Left lung (tissue), 10 donors: ENCODE measurements around the gene INPP4B. TPM values are rescaled to one million over a fixed set of nuclear protein-coding genes. Genes with fewer than 3 reads are reported as not detected.

Source experiments
- ATAC-seq: fragments of 200-7000 bp; cut with Tn5 transposase; one replicate; pipeline ENCODE4 v1.9.1; 2020; ENCODE audit warnings: moderate library complexity
- DNase-seq, 4 donors: peaks; one replicate each; pipeline ENCODE4 v3.0.0-alpha.2; 2013 to 2020
- H3K27ac ChIP-seq, 2 donors: fragments of 200-600 bp; sonication (generic) in 1 of 2; one replicate each; pipeline versions ENCODE4 v1.5.0 to v1.8.0; 2020 to 2021
- H3K27me3 ChIP-seq, 2 donors: fragments of 200-600 bp; sonication (generic) in 1 of 2; one replicate each; pipeline versions ENCODE4 v1.5.0 to v1.8.0; 2020 to 2021
- H3K36me3 ChIP-seq, 2 donors: fragments of 200-600 bp; sonication (generic) in 1 of 2; one replicate each; pipeline versions ENCODE4 v1.5.0 to v1.8.0; 2020 to 2021
- H3K4me1 ChIP-seq, 2 donors: fragments of 200-600 bp; one replicate each; pipeline ENCODE4 v1.8.0; 2021
- H3K4me3 ChIP-seq, 2 donors: fragments of 200-600 bp; sonication (generic) in 1 of 2; one replicate each; pipeline versions ENCODE4 v1.5.0 to v1.8.0; 2020 to 2021; ENCODE audit warnings: mild to moderate bottlenecking in 1 of 2
- H3K9me3 ChIP-seq, 2 donors: fragments of 200-600 bp; sonication (generic) in 1 of 2; one replicate each; pipeline versions ENCODE4 v1.5.0 to v1.8.0; 2020 to 2021
- intact Hi-C, 2 donors: fragments of 100-400 bp; cut with DNase I; formaldehyde crosslinking; loops; one replicate each; pipeline versions ENCODE4 v1.11.2 to v1.14.2; 2022
- polyA plus RNA-seq, 6 donors: library from polyadenylated mRNA; unstranded; fragments of 120-200 nt; gene quantifications; one replicate each; pipeline ENCODE4 v1.2.1, GENCODE V29; 2013; ENCODE audit not compliant: insufficient read length in 6 of 6
- total RNA-seq, 2 donors: library from RNA; stranded (reverse); fragmentation: NEBNext Ultra II Directional; extraction: Animal tissue kit (Norgen Biotek cat#: 25700); gene quantifications; one replicate each; pipeline ENCODE4 v1.2.1, GENCODE V29; 2021
- TF ChIP-seq, protein P1 (sequence below), 2 donors: fragments of 200-600 bp; sonication (generic) in 1 of 2; IDR thresholded peaks; one replicate each; pipeline versions ENCODE4 v1.5.0 to v1.8.0; 2021; ENCODE audit warnings: antibody characterized with exemption in 2 of 2
- donor health status: DM: no; HTN: yes; CAD: no.
- donor health status: DM: no; HTN: no; CAD: no.

The INPP4B gene
- total and polyA plus RNA-seq, 8 donors: 7.3 to 15.1 (median 11.6) TPM

DNA sequence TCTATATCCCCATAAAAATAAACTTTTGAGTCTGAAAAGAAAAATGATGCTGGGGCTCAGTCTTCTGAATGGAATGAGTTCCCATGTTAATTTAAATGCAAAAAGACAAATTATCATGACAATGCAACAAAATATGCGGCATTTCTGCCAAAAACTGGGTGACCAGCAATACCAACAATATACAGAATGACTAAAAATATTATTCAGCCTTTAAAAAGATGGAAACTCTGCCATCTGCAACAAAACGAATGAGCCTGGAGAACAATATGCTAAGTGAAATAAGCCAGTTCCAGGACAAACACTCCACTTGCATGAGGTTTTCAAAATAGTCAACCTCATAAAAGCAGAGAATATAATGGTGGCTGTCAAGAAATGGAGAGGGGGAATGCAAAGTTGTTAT is 651.2 kb downstream of the INPP4B start:
- H3K4me1 ChIP-seq: no peaks in the 10 kb centered on the region
- H3K27me3 ChIP-seq: no peaks in the 10 kb centered on the region
- H3K36me3 ChIP-seq: no peaks in the 10 kb centered on the region
- TF ChIP-seq, protein P1, sequence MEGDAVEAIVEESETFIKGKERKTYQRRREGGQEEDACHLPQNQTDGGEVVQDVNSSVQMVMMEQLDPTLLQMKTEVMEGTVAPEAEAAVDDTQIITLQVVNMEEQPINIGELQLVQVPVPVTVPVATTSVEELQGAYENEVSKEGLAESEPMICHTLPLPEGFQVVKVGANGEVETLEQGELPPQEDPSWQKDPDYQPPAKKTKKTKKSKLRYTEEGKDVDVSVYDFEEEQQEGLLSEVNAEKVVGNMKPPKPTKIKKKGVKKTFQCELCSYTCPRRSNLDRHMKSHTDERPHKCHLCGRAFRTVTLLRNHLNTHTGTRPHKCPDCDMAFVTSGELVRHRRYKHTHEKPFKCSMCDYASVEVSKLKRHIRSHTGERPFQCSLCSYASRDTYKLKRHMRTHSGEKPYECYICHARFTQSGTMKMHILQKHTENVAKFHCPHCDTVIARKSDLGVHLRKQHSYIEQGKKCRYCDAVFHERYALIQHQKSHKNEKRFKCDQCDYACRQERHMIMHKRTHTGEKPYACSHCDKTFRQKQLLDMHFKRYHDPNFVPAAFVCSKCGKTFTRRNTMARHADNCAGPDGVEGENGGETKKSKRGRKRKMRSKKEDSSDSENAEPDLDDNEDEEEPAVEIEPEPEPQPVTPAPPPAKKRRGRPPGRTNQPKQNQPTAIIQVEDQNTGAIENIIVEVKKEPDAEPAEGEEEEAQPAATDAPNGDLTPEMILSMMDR (IDR thresholded peaks at IDR 0.05): no peak
- H3K9me3 ChIP-seq: no peaks in the 10 kb centered on the region
- intact Hi-C loops: no loop called here
- DNase-seq: no peak
- H3K27ac ChIP-seq: no peak overlapping the region
- H3K4me3 ChIP-seq: no peak overlapping the region
- no peak for ATAC-seq

DNA sequence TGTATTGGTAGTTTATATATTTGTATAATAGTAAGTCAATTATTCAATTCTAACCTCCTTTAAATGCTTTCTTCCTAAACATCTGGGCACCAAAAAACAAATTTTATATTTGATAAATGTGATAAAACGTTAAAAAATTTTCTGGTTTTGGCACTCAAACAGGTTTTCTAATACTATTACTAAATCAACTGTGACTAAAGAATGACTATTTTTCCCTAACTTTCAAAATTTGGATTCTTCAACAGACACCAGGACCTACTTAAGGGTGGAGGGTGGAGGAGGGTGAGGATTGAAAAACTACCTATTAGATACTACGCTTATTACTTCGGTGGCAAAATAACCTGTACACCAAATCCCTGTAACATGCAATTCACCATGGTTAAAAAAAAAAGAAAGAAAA is 654.2 kb downstream of the INPP4B start:
- H3K9me3 ChIP-seq: no peaks in the 10 kb centered on the region
- ATAC-seq (no peak), DNase-seq (no peak)
- H3K27ac ChIP-seq: no peak overlapping the region
- no peaks in the 10 kb centered on the region for H3K27me3 ChIP-seq
- no peaks in the 10 kb centered on the region for H3K36me3 ChIP-seq
- no peak overlapping the region for H3K4me3 ChIP-seq
- intact Hi-C loops: no loop called here
- TF ChIP-seq, protein P1 (IDR thresholded peaks at IDR 0.05): no peak
- H3K4me1 ChIP-seq: no peaks in the 10 kb centered on the region

DNA sequence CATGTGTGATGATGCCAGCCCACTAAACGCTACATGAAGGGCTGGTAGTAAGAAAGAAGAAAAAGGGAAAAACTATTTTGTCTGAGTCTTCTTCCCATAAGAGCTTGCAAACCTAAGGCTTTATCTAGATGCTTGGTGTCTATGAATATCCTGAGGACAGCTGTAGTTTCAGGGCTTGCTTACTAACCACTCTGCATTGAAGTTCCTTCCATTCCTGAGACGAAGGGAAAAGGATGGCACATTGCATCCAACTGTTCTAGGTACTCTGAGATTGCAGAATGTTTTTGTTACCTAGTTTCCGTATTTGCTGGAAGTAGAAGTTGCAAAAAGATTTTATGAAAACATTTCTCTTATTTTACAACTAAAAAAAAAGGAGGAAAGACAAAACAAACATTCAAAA is 665.1 kb downstream of the INPP4B start:
- Histone ChIP-seq H3K9me3 (no peaks in the 10 kb centered on the region), H3K36me3 (no peaks in the 10 kb centered on the region), H3K27ac (no peak overlapping the region), H3K4me1 (no peaks in the 10 kb centered on the region), H3K27me3 (no peaks in the 10 kb centered on the region), H3K4me3 (no peak overlapping the region)
- TF ChIP-seq, protein P1 (IDR thresholded peaks at IDR 0.05): no peak
- ATAC-seq (no peak), DNase-seq (no peak)
- intact Hi-C loops: no loop called here

DNA sequence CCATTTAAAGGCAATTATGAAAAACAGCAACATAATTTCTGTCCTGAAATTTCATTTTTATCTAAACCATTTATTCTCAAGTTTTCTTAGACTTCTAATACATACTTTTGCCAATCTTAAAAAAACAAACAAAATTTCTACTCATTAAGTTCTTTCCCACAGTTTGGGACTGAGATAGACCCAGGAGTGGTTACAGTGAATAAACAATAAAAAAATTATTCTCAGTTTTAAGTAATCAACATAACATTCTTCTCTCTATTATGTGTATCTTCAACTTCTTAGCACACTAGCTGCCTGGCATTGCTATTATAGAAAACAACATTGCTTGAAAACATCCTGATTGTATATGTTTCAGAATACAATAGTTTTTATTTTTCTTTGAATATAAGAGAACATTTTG is 676.9 kb downstream of the INPP4B start:
- TF ChIP-seq, protein P1 (IDR thresholded peaks at IDR 0.05): no peak
- H3K27ac ChIP-seq: no peak overlapping the region
- H3K9me3 ChIP-seq: no peaks in the 10 kb centered on the region
- H3K36me3 ChIP-seq: no peaks in the 10 kb centered on the region
- no peaks in the 10 kb centered on the region for H3K27me3 ChIP-seq
- DNase-seq (no peak), ATAC-seq (no peak)
- intact Hi-C loops: no loop called here
- no peaks in the 10 kb centered on the region for H3K4me1 ChIP-seq
- H3K4me3 ChIP-seq: no peak overlapping the region

DNA sequence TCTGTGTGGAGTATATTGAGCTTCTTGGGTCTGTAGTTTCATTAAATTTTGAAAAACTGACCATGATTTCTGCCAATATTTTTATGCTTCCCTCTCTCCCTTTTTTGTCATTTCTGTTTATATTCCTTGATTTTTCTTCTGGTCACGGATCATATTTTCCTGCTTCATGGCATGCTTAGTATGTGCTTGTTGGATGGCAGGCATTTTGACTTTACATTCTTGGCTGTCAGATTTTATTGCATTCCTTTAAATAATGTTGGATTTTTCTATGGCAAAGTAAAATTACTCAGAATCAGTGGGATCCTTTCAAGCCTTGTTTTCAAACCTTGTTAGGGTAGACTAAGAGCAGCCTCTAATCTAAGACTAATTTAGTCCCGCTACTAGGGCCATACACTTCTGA is 677.9 kb downstream of the INPP4B start:
- intact Hi-C loops: no loop called here

More for the DNA sequence above, 677.9 kb downstream of the INPP4B start:
- TF ChIP-seq, protein P1 (IDR thresholded peaks at IDR 0.05): no peak
- DNase-seq (no peak), ATAC-seq (no peak)
- no peaks in the 10 kb centered on the region for H3K36me3 ChIP-seq
- H3K9me3 ChIP-seq: no peaks in the 10 kb centered on the region
- H3K27ac ChIP-seq: no peak overlapping the region
- no peaks in the 10 kb centered on the region for H3K4me1 ChIP-seq
- no peaks in the 10 kb centered on the region for H3K27me3 ChIP-seq
- no peak overlapping the region for H3K4me3 ChIP-seq
